Skeletal muscle tissue (tissue), 4 donors: ENCODE results near the gene POU2F2. TPM values are rescaled to one million over a fixed set of nuclear protein-coding genes. Genes with fewer than 3 reads are reported as not detected.

ENCODE experiments used
- H3K27ac ChIP-seq: one replicate; pipeline ENCODE4 v1.7.0; 2013; ENCODE audit warnings: mild to moderate bottlenecking, low read depth, low read length, inconsistent platforms
- H3K27me3 ChIP-seq, 3 donors: one replicate each; pipeline ENCODE4 v1.7.0; 2013; ENCODE audit warnings: low read length in 3 of 3; ENCODE audit not compliant: control insufficient read depth in 3 of 3, insufficient read depth in 3 of 3
- H3K36me3 ChIP-seq, 3 donors: one replicate each; pipeline ENCODE4 v1.7.0; 2013; ENCODE audit warnings: low read length in 3 of 3; ENCODE audit not compliant: control insufficient read depth in 3 of 3, insufficient read depth in 3 of 3
- H3K4me1 ChIP-seq, 3 donors: one replicate each; pipeline ENCODE4 v1.7.0; 2013; ENCODE audit warnings: low read length in 3 of 3, mild to moderate bottlenecking in 3 of 3; ENCODE audit not compliant: control insufficient read depth in 3 of 3, insufficient read depth in 3 of 3
- H3K4me3 ChIP-seq, 3 donors: one replicate each; pipeline ENCODE4 v1.7.0; 2013; ENCODE audit warnings: low read length in 3 of 3
- H3K9ac ChIP-seq, 3 donors: one replicate each; pipeline ENCODE4 v1.7.0; 2013; ENCODE audit warnings: low read length in 3 of 3, mild to moderate bottlenecking in 3 of 3, moderate library complexity in 2 of 3, low read depth in 1 of 3
- H3K9me3 ChIP-seq, 3 donors: one replicate each; pipeline ENCODE4 v1.7.0; 2013; ENCODE audit warnings: low read length in 3 of 3; ENCODE audit not compliant: control insufficient read depth in 3 of 3
- total RNA-seq: library from RNA; depleted of rRNA; stranded (reverse); fragments of >200 nt; gene quantifications from one replicate; pipeline ENCODE4 v1.2.3, GENCODE V29; 2014
- donor health status: Osteomylitis.

POU2F2 gene
- total RNA-seq, 1 donor from 2014 or later: 0.52 TPM

GRCh38 chr19:42078538-42079275, 53.5 kb downstream of the POU2F2 start:
- Histone ChIP-seq H3K36me3 (peaks cover 33 to 38% (median 33%) of the 10 kb centered on the region in 3 donors), H3K27ac (no peak overlapping the region), H3K4me3 (no peak overlapping the region), H3K9ac (no peak overlapping the region), H3K9me3 (no peaks in the 10 kb centered on the region), H3K27me3 (no peaks in the 10 kb centered on the region), H3K4me1 (peaks cover 11 to 21% (median 18%) of the 10 kb centered on the region in 3 donors)

- no peak overlapping the region for H3K4me3 ChIP-seq
- H3K27me3 ChIP-seq: no peaks in the 10 kb centered on the region
- H3K27ac ChIP-seq: no peak overlapping the region
- no peaks in the 10 kb centered on the region for H3K9me3 ChIP-seq
- peaks cover 33 to 38% (median 33%) of the 10 kb centered on the region in 3 donors for H3K36me3 ChIP-seq
- peak overlapping the region in 1 of 3 donors; percentile 92 for H3K9ac ChIP-seq
- H3K4me1 ChIP-seq: peaks cover 11 to 21% (median 18%) of the 10 kb centered on the region in 3 donors
Observed at GRCh38 chr19:42078058-42078457, 54.2 kb downstream of the POU2F2 start.

- H3K27me3 ChIP-seq: no peaks in the 10 kb centered on the region
- peak overlapping the region; percentile 91 to 97 (median 92) for H3K9ac ChIP-seq
- H3K27ac ChIP-seq: peak overlapping the region; percentile 82
- peaks cover 11 to 21% (median 18%) of the 10 kb centered on the region in 3 donors for H3K4me1 ChIP-seq
- no peaks in the 10 kb centered on the region for H3K9me3 ChIP-seq
- H3K36me3 ChIP-seq: peaks cover 30% of the 10 kb centered on the region in 3 donors
- peak overlapping the region; percentile 74 to 86 (median 83) for H3K4me3 ChIP-seq
Observed at GRCh38 chr19:42076380-42076944, 55.8 kb downstream of the POU2F2 start.

GRCh38 chr19:42075616-42076379, 56.4 kb downstream of the POU2F2 start, which contains the start of gene ZNF574:
Gene ZNF574, plus strand, starts transcription at chr19:42076166. Its CDS starts 2,441 bp downstream, at chr19:42078607.
- Histone ChIP-seq H3K4me1 (peaks cover 11 to 21% (median 18%) of the 10 kb centered on the region in 3 donors), H3K9ac (peak within 1 kb of the TSS; percentile 99), H3K9me3 (no peaks in the 10 kb centered on the region), H3K4me3 (peak within 1 kb of the TSS; percentile 91 to 94 (median 94)), H3K36me3 (peaks cover 24% of the 10 kb centered on the region in 3 donors), H3K27ac (peak within 1 kb of the TSS; percentile 99), H3K27me3 (no peaks in the 10 kb centered on the region)

GRCh38 chr19:42075364-42075615, 57.0 kb downstream of the POU2F2 start:
- peak overlapping the region; percentile 91 to 94 (median 94) for H3K4me3 ChIP-seq
- H3K27ac ChIP-seq: peak overlapping the region; percentile 99
- peaks cover 11 to 21% (median 18%) of the 10 kb centered on the region in 3 donors for H3K4me1 ChIP-seq
- H3K9ac ChIP-seq: peak overlapping the region; percentile 99
- H3K27me3 ChIP-seq: peaks cover 0 to 4% (median 0%) of the 10 kb centered on the region in 3 donors
- no peaks in the 10 kb centered on the region for H3K9me3 ChIP-seq
- H3K36me3 ChIP-seq: peaks cover 19% of the 10 kb centered on the region in 3 donors

- Histone ChIP-seq H3K4me1 (peaks cover 11 to 21% (median 18%) of the 10 kb centered on the region in 3 donors), H3K36me3 (peaks cover 13 to 14% (median 13%) of the 10 kb centered on the region in 3 donors), H3K4me3 (peak overlapping the region; percentile 91 to 94 (median 94)), H3K27ac (peak overlapping the region; percentile 99), H3K27me3 (peaks cover 0 to 6% (median 0%) of the 10 kb centered on the region in 3 donors), H3K9ac (peak overlapping the region; percentile 99), H3K9me3 (no peaks in the 10 kb centered on the region)
Observed at GRCh38 chr19:42074513-42075363, 57.5 kb downstream of the POU2F2 start.

GRCh38 chr19:42071247-42071646, 61.0 kb downstream of the POU2F2 start:
- peaks cover 3 to 8% (median 4%) of the 10 kb centered on the region in 3 donors for H3K4me1 ChIP-seq
- H3K27ac ChIP-seq: no peak overlapping the region
- no peak overlapping the region for H3K4me3 ChIP-seq
- no peak overlapping the region for H3K9ac ChIP-seq
- H3K27me3 ChIP-seq: peaks cover 25 to 33% (median 25%) of the 10 kb centered on the region in 3 donors
- no peaks in the 10 kb centered on the region for H3K36me3 ChIP-seq
- H3K9me3 ChIP-seq: no peaks in the 10 kb centered on the region

GRCh38 chr19:42069619-42070351, 62.5 kb downstream of the POU2F2 start, which contains the start of gene GRIK5:
Gene GRIK5, minus strand, starts transcription at chr19:42070206. Its CDS starts 4,436 bp downstream, at chr19:42065770.
- no peaks in the 10 kb centered on the region for H3K36me3 ChIP-seq
- no peak within 1 kb of the TSS for H3K27ac ChIP-seq
- H3K9ac ChIP-seq: peak within 1 kb of the TSS in 1 of 3 donors; percentile 40

More at GRCh38 chr19:42069619-42070351, 62.5 kb downstream of the POU2F2 start, which contains the start of gene GRIK5:
- H3K4me1 ChIP-seq: peaks cover 0 to 3% (median 1%) of the 10 kb centered on the region in 3 donors
- no peaks in the 10 kb centered on the region for H3K9me3 ChIP-seq
- no peak within 1 kb of the TSS for H3K4me3 ChIP-seq
- H3K27me3 ChIP-seq: peaks cover 27 to 36% (median 35%) of the 10 kb centered on the region in 3 donors
